Natural killer cell (primary cell): Measurements from ENCODE around the gene HOXB4. TPM values are rescaled to one million over a fixed set of nuclear protein-coding genes. Genes with fewer than 3 reads are reported as not detected.

Source experiments
- ATAC-seq, 3 donors: fragments of 150-1000 bp in 2 of 3; fragments of 200-7000 bp in 1 of 3; cut with Tn5 transposase; 1 replicate in 1 of 3; 2 replicates in 2 of 3; pipeline ENCODE4 v1.10.0; 2021; ENCODE audit warnings: mild to moderate bottlenecking in 2 of 3, moderate library complexity in 2 of 3
- DNase-seq, 2 donors: peaks; one replicate each; pipeline versions ENCODE4 v3.0.0 to v3.0.0-alpha.2; 2013 to 2021; ENCODE audit warnings: mixed read lengths in 1 of 2
- H3K27ac ChIP-seq: one replicate; pipeline ENCODE4 v1.5.1; 2013; ENCODE audit warnings: mild to moderate bottlenecking, low read length
- H3K27me3 ChIP-seq: one replicate; pipeline ENCODE4 v1.6.1; 2013; ENCODE audit warnings: low read length; ENCODE audit not compliant: control insufficient read depth, insufficient read depth
- H3K36me3 ChIP-seq: one replicate; pipeline ENCODE4 v1.6.1; 2013; ENCODE audit warnings: low read length; ENCODE audit not compliant: control insufficient read depth, insufficient read depth
- H3K4me1 ChIP-seq: one replicate; pipeline ENCODE4 v1.6.1; 2013; ENCODE audit warnings: low read length; ENCODE audit not compliant: control insufficient read depth, insufficient read depth
- H3K4me3 ChIP-seq: one replicate; pipeline ENCODE4 v1.5.1; 2013; ENCODE audit warnings: low read length
- H3K9me3 ChIP-seq: one replicate; pipeline ENCODE4 v1.6.1; 2013; ENCODE audit warnings: low read length; ENCODE audit not compliant: control insufficient read depth, insufficient read depth
- H3K27ac Mint-ChIP-seq, 2 donors: one replicate each; pipeline ENCODE4 v1.8.0; 2022; ENCODE audit warnings: mild to moderate bottlenecking in 2 of 2, mixed read lengths in 2 of 2, moderate library complexity in 1 of 2
- H3K27me3 Mint-ChIP-seq, 2 donors: one replicate each; pipeline ENCODE4 v1.8.0; 2022; ENCODE audit warnings: low read depth in 2 of 2, mixed read lengths in 2 of 2
- H3K36me3 Mint-ChIP-seq: one replicate; pipeline ENCODE4 v1.8.0; 2022; ENCODE audit warnings: mixed read lengths
- H3K4me1 Mint-ChIP-seq, 2 donors: one replicate each; pipeline ENCODE4 v1.8.0; 2022; ENCODE audit warnings: mixed read lengths in 2 of 2
- H3K4me3 Mint-ChIP-seq: one replicate; pipeline ENCODE4 v1.8.0; 2022; ENCODE audit warnings: mild to moderate bottlenecking, moderate library complexity, mixed read lengths
- H3K9me3 Mint-ChIP-seq, 2 donors: one replicate each; pipeline ENCODE4 v1.8.0; 2022; ENCODE audit warnings: mixed read lengths in 2 of 2
- WGBS: methylation state at CpG from one replicate; pipeline ENCODE4 v1.1.7; 2013; ENCODE audit warnings: missing lambda C conversion rate; ENCODE audit not compliant: insufficient coverage; 5-methylcytosine and 5-hydroxymethylcytosine counted together
- intact Hi-C: fragments of 100-400 bp; cut with micrococcal nuclease; formaldehyde crosslinking; loops from one replicate; pipeline ENCODE4 v1.14.2; 2022
- total RNA-seq, 4 donors: library from RNA; stranded (reverse); fragments of 120-200 nt in 1 of 4; gene quantifications; one replicate each; pipeline versions ENCODE4 v1.2.3 to v1.2.4, GENCODE V29; 2013 to 2022
- TF ChIP-seq, protein P1 (sequence below): fragments of 200-600 bp; IDR thresholded peaks from one replicate; pipeline ENCODE4 v1.8.0; 2022; ENCODE audit warnings: antibody characterized with exemption

Gene HOXB4
- total RNA-seq, 3 donors from 2014 or later (not counting 1 experiment from before 2014, with no cell fraction given): 3.5 to 6.7 (median 5.7) TPM

DNA sequence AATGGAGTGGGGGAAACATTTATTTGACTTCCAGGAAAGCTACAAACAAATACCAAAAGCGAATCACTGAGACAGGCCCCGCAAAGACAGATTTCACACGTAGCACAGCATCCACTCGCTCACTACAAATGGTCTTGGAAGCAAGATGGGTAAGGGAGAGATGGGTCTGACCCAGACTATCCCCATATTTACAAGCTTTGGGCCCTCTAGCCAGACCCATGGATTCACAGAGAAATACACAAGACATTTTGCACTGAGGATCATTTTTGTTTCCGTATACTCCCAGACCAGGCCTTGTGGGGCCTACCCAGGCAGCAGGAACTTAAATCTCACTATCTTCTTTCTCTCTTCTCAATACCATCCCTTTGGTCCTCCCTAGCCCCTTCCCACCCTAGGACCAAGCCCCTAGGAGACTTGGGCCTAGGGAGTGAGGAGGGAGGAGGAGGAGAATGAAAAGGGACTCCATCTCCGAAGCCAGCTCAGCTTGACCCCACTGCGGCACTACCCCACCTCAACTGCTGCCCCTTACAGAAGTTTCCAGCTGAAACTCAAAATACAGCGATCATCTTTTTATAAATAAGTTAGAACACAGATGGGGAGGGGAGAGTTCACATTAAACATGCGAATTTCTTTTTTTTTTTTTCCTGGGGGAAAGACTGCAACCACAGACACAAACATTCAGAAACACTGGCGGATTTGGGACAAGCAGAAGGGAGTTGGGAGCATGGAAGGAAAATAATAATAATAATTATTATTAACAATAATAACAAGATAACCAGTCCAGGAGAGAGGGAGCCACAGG, 13.3 kb upstream of the HOXB4 start:
- H3K9me3 Mint-ChIP-seq: no peaks in the 10 kb centered on the region
- DNase-seq (no peak), ATAC-seq (no peak)
- peak overlapping the region; percentile 49 for H3K4me3 Mint-ChIP-seq
- no peak overlapping the region for H3K27ac Mint-ChIP-seq
- no peaks in the 10 kb centered on the region for H3K36me3 Mint-ChIP-seq
- TF ChIP-seq, protein P1, sequence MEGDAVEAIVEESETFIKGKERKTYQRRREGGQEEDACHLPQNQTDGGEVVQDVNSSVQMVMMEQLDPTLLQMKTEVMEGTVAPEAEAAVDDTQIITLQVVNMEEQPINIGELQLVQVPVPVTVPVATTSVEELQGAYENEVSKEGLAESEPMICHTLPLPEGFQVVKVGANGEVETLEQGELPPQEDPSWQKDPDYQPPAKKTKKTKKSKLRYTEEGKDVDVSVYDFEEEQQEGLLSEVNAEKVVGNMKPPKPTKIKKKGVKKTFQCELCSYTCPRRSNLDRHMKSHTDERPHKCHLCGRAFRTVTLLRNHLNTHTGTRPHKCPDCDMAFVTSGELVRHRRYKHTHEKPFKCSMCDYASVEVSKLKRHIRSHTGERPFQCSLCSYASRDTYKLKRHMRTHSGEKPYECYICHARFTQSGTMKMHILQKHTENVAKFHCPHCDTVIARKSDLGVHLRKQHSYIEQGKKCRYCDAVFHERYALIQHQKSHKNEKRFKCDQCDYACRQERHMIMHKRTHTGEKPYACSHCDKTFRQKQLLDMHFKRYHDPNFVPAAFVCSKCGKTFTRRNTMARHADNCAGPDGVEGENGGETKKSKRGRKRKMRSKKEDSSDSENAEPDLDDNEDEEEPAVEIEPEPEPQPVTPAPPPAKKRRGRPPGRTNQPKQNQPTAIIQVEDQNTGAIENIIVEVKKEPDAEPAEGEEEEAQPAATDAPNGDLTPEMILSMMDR: no peak
- intact Hi-C loops: loop anchor here (5.0 kb wide), 1 partner anchor 329 kb away; no protein-coding TSS in a partner anchor
- Histone ChIP-seq H3K27me3 (peaks cover 60% of the 10 kb centered on the region), H3K4me3 (no peak overlapping the region), H3K4me1 (peaks cover 27% of the 10 kb centered on the region), H3K27ac (no peak overlapping the region), H3K36me3 (no peaks in the 10 kb centered on the region), H3K9me3 (no peaks in the 10 kb centered on the region)
- H3K27me3 Mint-ChIP-seq: peaks cover 76 to 85% of the 10 kb centered on the region in 2 donors
- H3K4me1 Mint-ChIP-seq: peaks cover 23 to 33% of the 10 kb centered on the region in 2 donors
- WGBS: 96% methylated on average over 5 of the region's 10 CpGs

DNA sequence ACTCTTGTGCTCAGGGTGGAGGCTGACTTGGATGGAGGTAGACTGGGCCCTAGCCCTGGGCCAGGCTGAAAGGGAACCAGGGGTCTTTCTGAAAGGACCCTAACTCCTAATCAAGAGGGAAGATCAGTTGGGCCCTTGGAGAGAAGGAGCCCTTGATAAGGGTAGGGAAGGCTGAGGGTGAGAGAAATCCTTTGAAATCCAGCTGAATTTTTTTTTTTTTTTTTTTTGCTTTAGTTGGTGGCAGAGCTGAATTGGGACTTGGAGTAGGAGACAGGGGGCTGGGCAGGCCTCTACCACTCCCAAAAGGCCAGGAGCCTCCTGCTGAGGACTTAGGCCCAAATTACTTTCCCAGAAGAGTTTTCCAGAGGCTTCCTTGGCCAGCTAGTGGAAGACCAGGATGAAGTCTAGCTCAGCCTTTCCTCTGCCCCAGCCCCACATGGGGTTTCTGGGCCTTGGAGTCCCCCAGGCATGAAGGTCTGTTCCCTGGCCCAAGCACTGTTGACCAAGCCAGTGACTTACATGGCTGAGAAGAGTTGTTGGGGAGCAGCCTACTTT, 12.5 kb upstream of the HOXB4 start:
- Histone ChIP-seq H3K9me3 (no peaks in the 10 kb centered on the region), H3K4me1 (peaks cover 29% of the 10 kb centered on the region), H3K36me3 (no peaks in the 10 kb centered on the region), H3K27me3 (peaks cover 61% of the 10 kb centered on the region), H3K27ac (no peak overlapping the region), H3K4me3 (no peak overlapping the region)
- no peaks in the 10 kb centered on the region for H3K9me3 Mint-ChIP-seq
- no peaks in the 10 kb centered on the region for H3K36me3 Mint-ChIP-seq
- peaks cover 27 to 36% of the 10 kb centered on the region in 2 donors for H3K4me1 Mint-ChIP-seq
- peaks cover 76 to 86% of the 10 kb centered on the region in 2 donors for H3K27me3 Mint-ChIP-seq
- intact Hi-C loops: loop anchor here (5.0 kb wide), 1 partner anchor 328 kb away; no protein-coding TSS in a partner anchor
- no peak for ATAC-seq
- no peak for DNase-seq
- TF ChIP-seq, protein P1: no peak
- no peak overlapping the region for H3K27ac Mint-ChIP-seq
- H3K4me3 Mint-ChIP-seq: peak overlapping the region; percentile 5

DNA sequence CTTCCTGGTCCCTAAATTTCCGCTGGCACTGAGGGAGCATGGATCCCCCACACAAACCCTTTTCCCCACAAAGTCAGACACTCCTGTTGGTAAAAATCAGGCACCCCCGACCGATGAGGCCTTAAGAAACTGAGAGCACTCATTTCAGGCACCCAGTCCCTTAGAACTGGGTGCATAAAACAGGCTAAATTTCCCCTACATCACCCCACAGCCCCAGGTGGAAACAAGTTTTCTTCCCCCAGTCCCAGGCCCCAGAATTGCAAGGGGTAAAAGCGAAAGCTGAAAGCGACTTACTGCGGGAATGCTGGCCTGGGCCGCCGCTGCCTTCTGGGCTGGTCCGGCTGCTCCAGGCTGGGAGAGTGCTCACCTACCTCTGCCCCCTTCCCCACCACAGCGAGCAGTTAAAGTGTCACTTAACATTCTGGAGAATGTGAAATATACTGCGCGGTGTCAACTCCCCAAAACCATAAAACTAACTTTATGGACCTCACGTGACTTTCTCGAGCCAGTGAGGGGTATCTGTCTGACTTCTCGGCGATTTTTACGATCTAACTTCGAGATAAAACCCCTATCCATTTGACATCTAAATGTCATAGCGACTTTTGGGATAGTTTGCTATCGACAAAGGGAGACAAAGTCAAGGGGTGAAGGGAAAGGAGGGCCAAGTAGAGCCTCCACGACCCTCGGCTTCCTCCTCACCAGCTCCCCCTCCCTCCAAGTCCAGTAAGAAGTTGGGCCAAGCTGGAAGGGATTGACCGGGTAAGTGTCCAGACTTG, 11.9 kb upstream of the HOXB4 start, which contains the start of gene HOXB3:
Gene HOXB3, minus strand, starts transcription at position 411 of the 776 bp plus-strand sequence. CDS start 37,767 bp downstream, outside the sequence.
- H3K27ac Mint-ChIP-seq: no peak within 1 kb of the TSS
- H3K36me3 ChIP-seq: no peaks in the 10 kb centered on the region
- H3K4me3 Mint-ChIP-seq: peak within 1 kb of the TSS; percentile 5
- no peak within 1 kb of the TSS for H3K4me3 ChIP-seq
- no peaks in the 10 kb centered on the region for H3K9me3 Mint-ChIP-seq
- H3K27me3 ChIP-seq: peaks cover 54% of the 10 kb centered on the region
- 40% methylated on average over 21 of the region's 23 CpGs for WGBS
- TF ChIP-seq, protein P1: no peak
- H3K9me3 ChIP-seq: no peaks in the 10 kb centered on the region
- peaks cover 34 to 43% of the 10 kb centered on the region in 2 donors for H3K4me1 Mint-ChIP-seq
- intact Hi-C loops: loop anchor here (5.0 kb wide), 1 partner anchor 328 kb away; no protein-coding TSS in a partner anchor
- H3K27me3 Mint-ChIP-seq: peaks cover 76 to 85% of the 10 kb centered on the region in 2 donors
- no peak within 1 kb of the TSS for H3K27ac ChIP-seq
- no peaks in the 10 kb centered on the region for H3K36me3 Mint-ChIP-seq
- peaks cover 34% of the 10 kb centered on the region for H3K4me1 ChIP-seq
- peak in 1 of 2 donors; percentile 11 for DNase-seq
- no peak for ATAC-seq
